HFF-Myc (cell line): ENCODE data around the gene RIPK4.

Source experiments
- DNase-seq: peaks from one replicate; pipeline ENCODE4 v3.0.0-alpha.2; 2011; ENCODE audit warnings: low read depth; ENCODE audit errors: extremely low read depth
- H3K4me3 ChIP-seq: replicated peaks from 2 replicates; pipeline ENCODE4 v1.5.1; 2011; ENCODE audit warnings: low read depth, mild to moderate bottlenecking, control low read depth, low read length
- CTCF ChIP-seq: IDR thresholded peaks from 2 replicates; pipeline ENCODE4 v1.5.1; 2012; ENCODE audit warnings: mild to moderate bottlenecking, low read depth, low read length, control low read depth; ENCODE audit errors: missing control alignments

The RIPK4 gene

GRCh38 chr21:41808846-41809245 is 42.0 kb upstream of the RIPK4 start:
- DNase-seq: no peak
- no peak overlapping the region for H3K4me3 ChIP-seq
- no peak for TF ChIP-seq CTCF

- H3K4me3 ChIP-seq: no peak overlapping the region
- no peak for TF ChIP-seq CTCF
- no peak for DNase-seq
Observed at GRCh38 chr21:41808094-41808493, 41.2 kb upstream of the RIPK4 start.

GRCh38 chr21:41806773-41807172 is 39.9 kb upstream of the RIPK4 start:
- H3K4me3 ChIP-seq: no peak overlapping the region
- no peak for DNase-seq
- no peak for TF ChIP-seq CTCF

GRCh38 chr21:41805643-41806042 is 38.8 kb upstream of the RIPK4 start:
- H3K4me3 ChIP-seq: no peak overlapping the region
- DNase-seq: no peak
- TF ChIP-seq CTCF: no peak

- no peak for DNase-seq
- no peak overlapping the region for H3K4me3 ChIP-seq
- no peak for TF ChIP-seq CTCF
Observed at GRCh38 chr21:41805038-41805437, 38.2 kb upstream of the RIPK4 start.

GRCh38 chr21:41804381-41804780 is 37.5 kb upstream of the RIPK4 start:
- H3K4me3 ChIP-seq: no peak overlapping the region
- no peak for TF ChIP-seq CTCF
- DNase-seq: no peak

DNA sequence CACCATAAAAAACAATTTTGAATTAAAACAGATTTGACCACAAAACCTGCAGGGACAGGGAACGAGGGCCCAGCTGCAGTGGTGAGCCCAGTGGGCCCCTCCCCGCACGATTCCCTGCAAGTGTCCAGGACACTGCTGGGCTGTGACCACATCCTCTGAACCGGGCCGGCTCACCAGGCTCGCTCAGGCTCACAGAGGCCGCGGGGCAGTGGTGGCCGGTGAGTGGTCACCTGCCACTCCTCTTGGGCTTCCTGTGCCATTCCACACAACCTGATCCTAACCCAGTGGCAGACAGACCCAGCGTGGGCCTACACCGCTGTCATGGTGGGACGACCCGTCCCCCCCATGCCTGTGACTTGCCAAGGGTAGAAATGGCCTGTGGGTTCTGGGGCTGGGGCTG is 36.5 kb upstream of the RIPK4 start:
- no peak for DNase-seq
- no peak overlapping the region for H3K4me3 ChIP-seq
- TF ChIP-seq CTCF: no peak
